ENCODE results near the gene OXSM.

The OXSM gene

GRCh38 chr3:25789596-25790556 lies at the start of gene OXSM:
TSS of gene OXSM (plus strand) at chr3:25790090. CDS start at chr3:25791021, 931 bp downstream.
- peak; percentile 22 for DNase-seq

DNA sequence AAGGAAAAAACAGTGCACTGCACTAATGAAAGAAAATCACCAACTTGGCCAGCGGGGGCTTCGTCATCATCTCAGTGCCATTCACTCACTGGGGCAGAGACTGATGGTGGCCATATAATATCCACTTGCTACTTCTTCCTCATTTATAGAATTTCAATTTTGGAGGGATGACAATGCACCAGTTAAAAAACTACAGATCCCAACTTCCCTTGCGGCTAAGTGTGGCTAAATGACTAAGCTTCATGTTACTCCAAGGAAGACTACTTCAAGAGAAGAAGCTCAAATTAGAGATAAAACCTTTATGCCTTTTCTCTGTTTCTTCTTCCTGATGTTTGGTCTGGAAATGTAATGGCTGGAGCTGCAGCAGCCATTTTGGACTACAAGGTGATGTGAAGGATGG lies 45.4 kb upstream of the OXSM start:
- no peak for DNase-seq

GRCh38 chr3:25747033-25747432 lies 42.9 kb upstream of the OXSM start:
- DNase-seq: no peak

- DNase-seq: no peak
These were observed 41.7 kb upstream of the OXSM start for GRCh38 chr3:25748189-25748588.

DNA sequence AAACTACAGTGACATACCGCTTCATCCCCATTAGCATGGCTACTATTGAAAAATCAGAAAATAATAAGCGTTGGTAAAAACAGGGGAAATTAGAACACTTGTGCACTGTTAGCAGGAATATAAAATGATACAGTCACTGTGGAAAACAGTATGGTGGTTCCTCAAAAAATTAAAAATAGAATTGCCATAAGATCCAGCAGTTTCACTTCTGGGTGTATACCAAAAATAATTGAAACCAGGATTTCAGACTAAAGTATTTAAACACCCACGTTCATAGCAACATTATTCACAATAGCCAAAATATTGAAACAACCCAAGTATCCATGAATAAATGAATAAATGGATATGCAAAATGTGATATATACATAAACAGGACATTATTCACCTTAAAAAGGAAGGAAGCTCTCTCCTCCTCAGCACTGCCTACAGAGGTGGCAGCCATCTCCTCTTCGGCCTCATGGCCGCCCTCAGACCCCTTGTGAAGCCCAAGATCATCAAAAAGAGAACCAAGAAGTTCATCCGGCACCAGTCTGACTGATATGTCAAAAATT lies 40.8 kb upstream of the OXSM start:
- no peak for DNase-seq

DNA sequence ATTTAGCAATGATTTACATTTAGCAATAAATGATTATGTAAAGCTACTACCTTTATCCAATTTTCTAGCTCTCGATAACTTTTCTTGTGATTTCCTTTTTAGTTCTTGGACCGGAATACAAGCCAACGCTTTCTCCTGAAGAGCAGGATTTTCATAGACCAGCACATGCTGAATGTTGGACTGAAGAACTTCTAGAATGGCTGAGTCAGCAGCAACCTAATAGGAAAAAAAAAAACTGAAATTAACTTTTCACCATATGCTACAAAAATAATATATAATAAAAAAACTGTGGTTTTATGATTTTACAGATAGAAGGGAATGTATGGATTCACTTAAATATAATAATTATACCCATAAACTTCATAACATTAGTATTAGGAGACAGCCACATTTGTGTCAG lies 38.8 kb upstream of the OXSM start:
- no peak for DNase-seq

GRCh38 chr3:25751725-25752124 lies 38.2 kb upstream of the OXSM start:
- no peak for DNase-seq

- no peak for DNase-seq
These were observed 21.0 kb upstream of the OXSM start for GRCh38 chr3:25768851-25769250.

DNA sequence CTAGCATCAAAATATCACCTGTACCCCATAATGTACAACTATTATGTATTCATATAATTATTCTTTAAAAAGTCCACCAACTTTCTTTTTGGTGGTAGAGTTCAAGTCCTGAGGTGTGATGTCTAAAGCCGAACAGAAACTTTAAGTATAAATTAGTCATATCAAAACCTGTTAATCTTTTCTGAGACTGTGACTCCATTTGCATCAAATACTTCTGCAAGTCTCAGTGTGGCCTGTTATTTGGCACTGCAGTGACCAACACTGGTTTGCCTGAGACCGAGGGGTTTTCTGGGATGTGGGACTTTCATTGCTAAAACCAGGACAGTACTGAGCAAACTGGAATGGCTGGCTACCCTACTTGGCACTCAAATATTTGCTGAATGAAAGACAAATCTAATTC lies 14.0 kb upstream of the OXSM start:
- no peak for DNase-seq

GRCh38 chr3:25780618-25781017 lies 9.3 kb upstream of the OXSM start:
- DNase-seq: no peak

- no peak for DNase-seq
These were observed 8.6 kb upstream of the OXSM start for GRCh38 chr3:25781145-25781757.

GRCh38 chr3:25781758-25782594 lies 7.9 kb upstream of the OXSM start:
- no peak for DNase-seq

DNA sequence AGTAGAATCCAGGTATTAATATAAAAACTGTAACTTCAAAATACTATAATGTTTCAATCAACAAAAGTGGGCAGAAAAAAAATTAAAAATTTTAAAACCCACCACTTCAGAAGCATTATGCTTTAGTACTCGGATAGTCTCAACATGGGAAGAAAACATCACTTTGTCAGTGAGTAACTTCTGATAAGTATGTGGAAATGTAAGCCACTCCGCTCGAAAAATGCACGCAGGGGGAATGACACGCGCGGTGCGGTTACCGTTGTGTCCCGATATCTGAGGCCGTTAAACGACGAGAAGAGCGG lies 7.3 kb upstream of the OXSM start:
- DNase-seq: no peak

DNA sequence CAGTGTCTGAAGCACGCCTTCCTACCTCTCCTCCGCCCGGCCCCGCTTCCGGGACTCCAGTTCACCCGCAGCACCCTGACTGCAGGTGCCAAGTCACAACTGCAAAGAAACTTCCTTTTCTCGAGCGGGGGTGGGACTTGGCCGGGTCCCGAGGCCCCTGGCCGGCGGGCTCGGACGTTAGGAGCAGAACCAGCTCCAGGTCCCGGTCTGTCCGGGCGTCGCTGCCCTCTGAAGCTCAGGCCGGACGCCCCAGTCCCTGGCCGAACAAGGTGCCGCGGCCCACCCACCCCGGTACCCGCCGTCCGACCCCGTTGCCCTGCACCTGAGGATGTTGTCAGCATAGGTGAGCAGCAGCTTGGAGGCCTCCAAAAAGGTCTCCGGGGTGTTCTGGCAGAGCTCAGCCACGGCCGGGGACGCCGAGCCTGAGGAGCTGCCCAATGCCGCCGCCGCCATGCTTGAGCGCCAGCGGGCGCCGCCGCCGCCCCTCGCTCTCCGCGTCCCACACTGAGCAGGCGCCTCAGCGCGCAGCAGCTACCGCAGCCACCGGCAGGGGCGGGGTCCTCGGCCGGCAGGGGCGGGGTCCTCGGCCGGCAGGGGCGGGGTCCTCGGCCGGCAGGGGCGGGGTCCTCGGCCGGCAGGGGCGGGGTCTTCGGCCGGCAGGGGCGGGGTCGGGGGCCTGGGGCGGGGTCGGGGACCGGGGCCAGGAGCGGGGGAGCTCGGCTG lies 6.8 kb upstream of the OXSM start, which contains the start of gene NGLY1:
Gene NGLY1 (minus strand): TSS at position 506 of the 723 bp plus-strand sequence. CDS start 53 bp downstream, at position 453.
- DNase-seq: no peak

DNA sequence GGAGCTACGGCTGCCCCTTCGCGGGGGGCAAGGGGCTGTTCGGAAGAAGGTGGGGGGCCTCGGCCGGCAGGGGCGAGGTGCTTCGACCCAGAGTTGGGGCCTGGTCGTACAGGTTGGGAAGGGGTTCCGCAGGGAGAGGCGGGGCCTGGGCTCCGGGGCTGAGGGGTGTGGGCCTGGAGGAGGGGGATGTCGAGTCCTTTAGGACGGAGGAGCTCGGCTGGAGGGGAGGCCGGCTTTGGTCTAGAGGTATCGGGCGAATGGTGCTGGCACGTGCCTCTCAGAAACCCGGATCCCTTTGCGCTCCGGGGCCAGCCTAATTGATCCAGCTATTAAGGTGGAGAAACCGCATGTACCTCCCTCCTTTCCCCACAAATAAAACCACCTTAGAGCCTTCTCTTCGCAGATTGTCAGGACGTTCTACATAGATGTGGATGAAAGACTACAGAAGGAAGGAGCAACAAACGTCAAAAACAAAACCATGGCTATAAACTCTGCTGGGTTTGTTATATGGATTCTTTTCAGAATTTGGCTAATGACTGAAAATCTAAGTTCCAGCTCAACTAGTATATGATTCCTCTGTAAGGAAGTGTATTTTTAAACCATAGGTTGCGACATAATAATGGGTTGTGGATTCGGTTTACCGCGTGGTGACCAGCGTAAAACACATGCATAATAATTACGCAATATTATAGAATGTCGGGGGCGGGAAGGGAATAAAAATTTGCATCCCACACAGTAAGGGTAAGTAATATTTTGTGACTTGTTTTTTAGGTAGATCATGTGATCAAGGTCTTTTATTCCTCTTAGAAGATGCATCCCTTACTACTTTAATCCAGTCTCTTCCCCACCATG lies 6.0 kb upstream of the OXSM start:
- no peak for DNase-seq

- no peak for DNase-seq
These were observed 4.9 kb upstream of the OXSM start for GRCh38 chr3:25784971-25785370.

- DNase-seq: no peak
These were observed 4.1 kb upstream of the OXSM start for GRCh38 chr3:25785826-25786225.

GRCh38 chr3:25787689-25788088 lies 2.2 kb upstream of the OXSM start:
- DNase-seq: no peak

GRCh38 chr3:25789209-25789595 lies 688 bp upstream of the OXSM start:
- no peak for DNase-seq

DNA sequence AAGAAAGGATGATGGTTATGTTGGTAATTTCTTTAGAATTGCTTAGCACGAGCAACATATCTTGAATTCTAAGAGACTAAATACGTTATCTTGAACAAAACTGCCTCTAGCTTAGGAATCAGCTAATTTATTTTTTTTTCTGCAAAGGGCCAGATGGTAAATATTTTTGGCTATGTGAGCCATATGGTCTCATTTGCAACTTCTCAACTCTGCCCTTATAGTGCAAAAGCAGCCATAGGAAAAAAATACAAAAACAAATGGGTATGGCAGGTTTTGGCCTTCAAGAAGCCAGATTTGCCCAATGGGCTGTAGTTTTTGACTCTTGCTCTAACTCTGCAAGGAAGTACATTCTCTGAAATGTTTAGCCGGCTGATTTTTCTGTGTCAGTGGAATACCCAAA lies 11.9 kb downstream of the OXSM start:
- DNase-seq: no peak

- no peak for DNase-seq
These were observed 13.9 kb downstream of the OXSM start for GRCh38 chr3:25803833-25804232.

GRCh38 chr3:25804676-25805075 lies 14.8 kb downstream of the OXSM start:
- no peak for DNase-seq
